M059J (cell line): ENCODE measurements around the gene IMPDH1. TPM values are rescaled to one million over a fixed set of nuclear protein-coding genes. Genes with fewer than 3 reads are reported as not detected.

Experiments
- DNase-seq: peaks from one replicate; pipeline ENCODE4 v3.0.0-alpha.2; 2012; ENCODE audit warnings: low read depth
- total RNA-seq: library from RNA; depleted of rRNA; stranded (reverse); fragments of >200 nt; shearing (Covaris generic); gene quantifications from 2 replicates; pipeline ENCODE4 v1.2.3, GENCODE V29; 2014; rRNA removed

The IMPDH1 gene
- total RNA-seq, 1 experiment from 2014 or later = 59.1 TPM

DNA sequence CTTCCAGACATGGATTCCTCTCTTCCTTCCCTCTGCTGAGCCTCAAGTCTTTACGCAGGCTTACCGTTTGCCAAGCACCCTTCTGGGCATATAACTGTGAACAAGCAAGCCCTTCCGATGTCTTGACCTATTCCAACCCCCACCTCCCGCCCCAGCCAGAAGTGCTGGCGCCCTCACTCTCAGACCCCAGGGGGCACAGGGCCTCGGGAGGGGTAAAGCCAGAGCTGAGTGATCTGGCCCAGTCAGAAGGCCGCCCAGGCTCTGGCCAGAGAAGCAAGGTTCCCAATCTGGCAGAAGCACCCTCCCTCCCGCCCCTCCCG, 49.5 kb downstream of the IMPDH1 start:
- no peak for DNase-seq

DNA sequence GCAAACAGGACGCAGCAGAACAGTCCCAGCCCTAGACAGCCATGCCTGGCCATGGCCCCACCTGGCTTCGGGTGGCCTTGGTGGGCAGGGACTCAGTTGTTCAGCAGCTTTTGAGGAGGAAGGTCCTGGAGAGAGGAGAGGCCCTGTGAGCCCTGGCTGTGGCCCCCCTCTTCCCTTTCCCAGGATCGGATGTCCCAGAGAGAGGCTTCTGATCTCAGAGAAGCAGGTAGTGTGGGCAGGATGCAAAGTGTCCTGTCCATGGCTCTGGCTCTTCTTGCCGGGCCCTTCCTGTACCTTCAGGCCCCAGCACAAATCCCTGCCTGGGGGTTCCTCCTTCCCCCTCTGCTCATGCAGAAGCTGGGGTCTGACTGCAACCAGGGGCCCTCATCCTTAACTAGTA, 49.8 kb downstream of the IMPDH1 start:
- DNase-seq = no peak

DNA sequence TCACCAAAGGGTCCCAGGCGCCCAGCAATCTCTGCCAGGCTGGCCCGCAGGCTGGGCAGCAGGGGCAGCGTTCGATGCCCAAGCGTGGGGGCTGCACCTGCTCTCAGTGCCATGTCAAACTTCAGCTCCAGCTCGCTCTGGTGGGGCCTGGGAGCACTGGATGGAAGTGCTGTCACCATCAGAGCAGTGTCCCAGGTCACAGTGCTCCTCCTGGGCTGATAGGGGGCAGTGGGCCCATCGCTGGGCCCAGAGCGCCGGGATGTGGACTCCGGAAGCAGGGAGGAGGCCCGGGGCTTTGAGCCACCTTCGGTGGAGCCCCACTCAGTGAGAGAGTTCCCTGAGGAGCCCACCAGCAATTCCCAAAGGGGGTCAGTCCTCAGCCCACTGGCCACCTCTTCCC, 50.4 kb downstream of the IMPDH1 start:
- no peak for DNase-seq

DNA sequence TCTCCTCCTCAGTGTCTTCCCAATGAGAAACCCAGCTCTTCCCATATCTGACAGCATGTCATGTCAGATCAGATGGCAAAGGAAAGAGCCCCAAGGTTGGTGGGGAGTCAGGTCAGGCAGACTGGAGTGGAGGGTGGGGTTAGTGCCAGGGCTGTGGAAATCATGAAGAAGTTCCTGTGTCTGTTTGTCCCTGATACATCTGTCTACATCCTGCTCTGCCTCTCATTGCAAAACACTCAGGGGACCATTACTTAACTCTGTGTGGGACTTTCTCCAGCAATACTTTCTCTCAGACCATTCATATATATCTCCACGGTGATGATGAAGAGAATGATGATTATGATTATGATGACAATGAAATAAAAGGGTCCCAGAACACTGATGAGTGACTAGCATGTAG, 51.5 kb downstream of the IMPDH1 start:
- DNase-seq = no peak

DNA sequence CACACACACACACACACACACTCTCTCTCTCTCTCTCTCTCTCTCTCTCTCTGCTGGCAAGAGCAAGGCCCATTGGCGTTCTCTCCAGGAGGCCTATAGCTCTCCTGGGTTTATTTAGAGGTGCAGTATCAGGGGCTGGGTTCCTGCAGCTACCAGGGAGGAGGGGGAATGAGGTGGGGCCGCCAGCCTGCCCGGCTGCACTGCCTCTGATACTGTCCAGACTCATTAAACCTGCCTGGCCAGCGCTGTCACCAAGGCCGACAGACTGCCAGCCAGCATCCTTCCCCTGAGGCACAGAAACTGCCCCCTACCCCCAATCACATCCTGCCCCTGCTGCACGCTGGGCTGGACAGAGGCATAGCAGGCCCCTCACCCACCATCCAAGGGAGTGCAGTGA, 52.6 kb downstream of the IMPDH1 start:
- no peak for DNase-seq

DNA sequence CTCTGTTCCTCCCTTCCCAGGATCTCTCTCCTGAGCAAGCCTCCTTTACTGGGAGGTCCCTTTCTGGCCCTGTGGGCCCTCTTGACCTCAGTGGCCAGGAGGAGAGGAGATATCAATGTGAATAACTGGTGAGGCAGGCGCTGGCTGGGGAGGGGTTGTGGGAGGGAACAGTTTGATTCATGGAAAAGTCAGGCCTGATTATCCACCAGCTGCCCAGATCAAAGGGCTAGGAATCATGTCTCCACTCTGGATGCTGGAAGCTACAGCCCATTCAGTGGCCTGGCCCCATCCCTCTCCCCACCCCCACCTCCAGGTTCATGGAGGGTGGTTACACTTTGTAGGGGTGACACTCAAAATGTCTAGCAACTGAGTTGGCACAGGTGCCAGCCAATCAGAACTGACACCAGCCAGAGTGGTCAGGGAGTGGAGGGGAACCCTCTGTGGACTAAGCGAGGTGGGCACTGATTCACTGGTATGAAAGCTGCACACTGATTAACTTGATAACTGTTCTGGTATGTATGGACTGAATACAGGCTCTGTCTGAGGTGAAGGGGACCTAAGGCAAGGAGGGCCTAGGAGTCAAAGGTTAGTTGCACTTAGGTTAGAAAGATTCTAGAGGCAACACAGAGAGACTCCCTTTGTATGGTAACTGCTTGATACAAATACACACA, 53.1 kb downstream of the IMPDH1 start:
- no peak for DNase-seq

DNA sequence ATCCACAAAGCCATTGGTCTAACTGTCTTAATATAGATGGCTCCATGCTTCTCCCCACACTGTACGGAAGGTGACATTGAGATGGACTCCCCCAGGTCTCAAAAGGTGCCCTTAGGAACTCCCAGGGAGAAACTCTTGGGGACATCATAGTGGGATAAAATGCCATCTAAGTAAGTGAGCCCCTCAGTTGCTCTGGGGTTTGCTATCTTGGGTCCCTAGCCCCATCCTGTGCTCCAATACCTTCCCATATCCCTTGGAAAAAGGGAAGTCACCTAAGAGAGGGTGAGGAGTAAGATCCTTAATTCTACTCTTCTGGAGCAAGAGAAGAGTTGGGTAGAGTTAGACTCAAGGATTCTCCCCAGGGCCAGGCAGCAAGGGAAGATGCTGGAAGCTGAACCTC, 56.2 kb downstream of the IMPDH1 start:
- DNase-seq = no peak

DNA sequence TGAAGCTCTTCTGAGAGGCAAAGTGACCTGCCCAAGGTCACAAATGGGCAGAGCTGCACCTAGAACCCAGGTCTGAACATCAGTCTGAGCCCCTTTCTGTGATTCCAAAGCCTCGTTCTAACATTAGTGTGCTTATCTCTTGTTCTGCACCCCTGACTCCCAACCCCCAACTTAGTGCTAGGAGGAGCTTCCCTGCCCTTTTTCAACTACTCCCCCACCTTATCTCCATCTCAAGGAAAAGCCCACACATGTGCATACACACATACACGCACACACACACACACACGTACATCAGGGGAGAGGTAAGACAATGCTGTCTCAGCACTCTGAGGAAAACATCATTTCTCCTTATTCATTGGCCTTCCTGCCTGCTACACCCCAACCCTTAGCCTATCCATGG, 56.6 kb downstream of the IMPDH1 start:
- no peak for DNase-seq

DNA sequence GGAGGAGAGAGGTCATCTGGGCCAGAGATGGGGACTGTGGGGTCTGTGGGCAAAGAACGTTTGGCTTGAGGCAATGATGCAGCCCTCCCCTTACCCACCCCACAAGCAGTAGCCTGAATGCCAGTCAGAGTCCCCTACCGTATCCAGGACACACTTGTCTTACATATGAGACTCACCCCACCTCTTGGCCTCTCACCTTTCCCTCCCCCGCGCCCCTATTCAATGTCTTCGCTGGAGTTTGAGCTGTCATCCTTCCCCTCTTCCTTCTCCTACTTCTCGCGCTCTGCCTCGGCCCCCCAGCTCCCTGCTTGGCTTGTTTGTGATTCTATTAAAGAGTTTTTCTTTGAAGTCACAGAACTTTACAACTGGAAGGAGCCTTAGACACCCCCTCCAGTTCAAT, 57.1 kb downstream of the IMPDH1 start:
- no peak for DNase-seq

DNA sequence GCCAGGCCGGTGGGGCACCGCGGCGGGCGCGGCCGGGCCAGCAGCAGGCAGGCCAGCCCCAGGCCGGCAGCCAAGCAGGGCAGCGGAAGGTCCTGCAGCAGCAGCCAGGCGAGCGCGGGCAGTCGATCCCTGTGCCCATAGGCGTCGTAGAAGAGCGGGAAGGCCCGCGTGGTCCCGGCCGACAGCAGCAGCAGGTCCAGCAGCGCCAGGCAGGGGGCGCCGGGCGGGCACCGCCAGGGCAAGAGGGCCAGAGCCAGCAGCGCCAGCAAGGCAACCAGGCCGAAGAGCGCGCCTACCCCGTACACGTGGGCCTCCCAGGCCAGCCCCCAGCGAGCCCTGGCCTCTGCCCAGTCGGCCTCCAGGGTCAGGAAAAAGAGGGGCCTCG, 57.6 kb downstream of the IMPDH1 start:
- DNase-seq = peak; percentile 52

DNA sequence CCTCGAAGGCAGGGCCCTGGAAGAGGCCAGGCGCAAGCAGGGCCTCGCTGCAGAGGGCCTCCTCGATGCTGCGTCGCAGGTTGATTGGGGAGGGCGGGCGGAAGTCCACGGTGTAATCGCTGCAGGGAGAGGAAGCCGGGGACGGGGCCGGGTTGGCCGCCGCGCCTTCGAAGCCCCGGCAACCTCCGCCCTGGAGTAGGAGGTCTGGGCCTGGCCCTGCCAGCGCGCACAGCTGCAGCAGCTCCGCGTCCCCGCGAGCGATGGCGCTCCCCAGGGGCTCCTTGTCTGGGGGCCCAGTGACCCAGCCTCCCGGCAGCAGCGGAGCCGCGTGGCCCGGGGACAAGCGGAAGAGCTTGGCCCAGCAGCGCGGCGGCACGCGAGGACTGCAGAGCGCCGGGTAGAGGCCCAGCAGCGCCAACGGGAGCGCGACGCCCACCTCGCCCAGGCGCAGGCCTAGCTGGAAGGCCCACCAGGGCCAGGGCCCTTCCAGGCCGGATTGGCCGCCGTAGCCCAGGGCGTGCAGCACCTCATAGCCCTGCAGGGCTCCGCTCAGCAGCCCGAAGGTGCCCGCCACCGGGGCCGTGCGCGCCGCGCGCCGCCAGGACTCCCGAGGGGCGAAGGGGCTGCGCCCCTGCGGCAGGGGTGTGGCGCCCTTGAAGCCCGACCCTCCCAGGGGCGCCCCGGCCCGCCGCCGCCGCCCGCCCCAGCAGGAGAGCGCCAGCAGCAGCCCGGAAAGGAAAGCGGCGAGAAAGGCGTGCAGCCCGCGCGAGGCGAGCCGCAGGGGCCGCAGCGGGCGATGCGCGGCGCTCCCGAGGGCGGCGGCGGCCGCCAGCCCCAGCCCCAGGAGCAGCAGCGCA, 58.3 kb downstream of the IMPDH1 start:
- DNase-seq = no peak

DNA sequence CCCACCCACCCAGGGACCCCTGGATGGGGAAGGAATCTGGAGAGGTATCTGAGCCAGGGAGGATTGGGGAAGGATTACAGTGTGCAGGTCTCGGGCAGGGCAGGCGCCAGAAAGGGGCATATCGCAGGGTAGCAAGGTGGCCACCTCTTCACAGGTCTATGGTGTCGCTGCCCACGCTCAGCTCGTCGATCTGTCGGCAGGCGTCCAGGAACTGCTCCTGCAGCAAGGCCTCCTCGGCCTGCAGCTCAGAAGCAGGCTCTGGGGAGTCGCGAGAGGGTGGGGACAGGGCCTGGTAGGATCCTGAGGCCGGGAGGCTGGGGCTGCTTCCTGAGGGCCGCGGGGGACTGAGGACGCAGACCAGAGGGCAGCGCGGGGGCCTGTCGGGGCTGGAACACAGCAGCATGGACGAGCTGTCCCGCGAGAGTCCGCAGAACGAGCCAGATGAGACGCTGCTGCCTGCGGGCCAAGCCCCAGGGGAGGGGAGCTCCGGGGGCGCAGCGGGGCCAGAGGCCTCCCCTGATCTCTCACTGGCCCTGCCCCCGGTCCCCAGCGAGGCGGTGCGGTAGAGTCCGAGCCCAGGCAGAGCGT, 59.0 kb downstream of the IMPDH1 start:
- no peak for DNase-seq

DNA sequence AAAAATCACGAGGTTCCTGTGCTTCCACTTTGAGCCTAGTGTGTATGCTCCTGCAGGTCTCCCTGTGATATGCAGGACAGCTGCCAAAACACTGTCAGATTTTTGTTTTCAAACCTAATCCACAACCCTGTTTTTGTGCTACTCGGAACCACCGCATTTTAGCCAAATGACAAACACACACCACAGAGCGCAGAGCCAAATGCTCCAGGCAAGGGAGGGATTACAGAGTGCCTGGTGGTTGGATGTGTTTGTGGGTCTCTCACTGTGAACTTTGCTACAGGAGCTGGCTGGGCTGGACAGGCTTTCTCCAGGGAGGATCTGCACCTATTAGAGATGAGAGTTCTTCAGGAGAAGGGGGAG, 60.3 kb downstream of the IMPDH1 start:
- peak; percentile 30 for DNase-seq

DNA sequence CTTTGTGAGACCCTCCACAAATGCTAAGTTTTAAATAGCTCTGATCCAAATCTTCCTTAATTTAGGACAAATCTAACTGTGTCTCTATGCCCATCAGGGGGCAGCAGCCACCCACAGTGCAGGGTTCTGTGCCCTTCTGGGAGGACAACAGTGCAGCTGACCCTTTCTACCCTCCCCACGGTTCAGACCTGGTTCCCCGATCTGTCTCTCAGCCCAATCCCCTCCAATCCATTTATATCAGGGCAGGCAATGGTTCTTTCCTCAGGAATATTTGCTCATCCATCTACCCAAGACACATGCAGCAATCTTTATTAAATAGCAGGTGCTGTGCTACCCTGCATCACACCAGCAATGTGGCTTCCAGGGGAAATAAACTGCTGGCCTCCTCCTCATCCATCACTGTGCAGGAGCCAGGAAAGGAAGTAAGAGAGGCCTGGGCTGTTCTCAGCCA, 62.1 kb downstream of the IMPDH1 start:
- peak; percentile 65 for DNase-seq

DNA sequence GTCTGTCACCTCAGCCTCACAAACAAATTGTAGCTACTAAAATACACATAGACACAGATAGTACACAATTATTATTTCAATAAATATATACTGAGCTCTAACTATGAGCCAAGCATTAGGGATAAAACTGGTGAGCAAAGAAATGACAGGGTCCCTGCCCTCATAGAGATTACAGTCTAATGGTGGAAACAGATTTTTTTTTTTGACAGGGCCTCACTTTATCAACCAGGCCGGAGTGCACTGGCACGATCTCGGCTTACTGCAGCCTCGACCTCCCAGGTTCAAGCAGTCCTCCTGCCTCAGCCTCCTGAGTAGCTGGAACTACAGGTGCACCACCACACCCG, 65.4 kb downstream of the IMPDH1 start:
- DNase-seq = no peak

DNA sequence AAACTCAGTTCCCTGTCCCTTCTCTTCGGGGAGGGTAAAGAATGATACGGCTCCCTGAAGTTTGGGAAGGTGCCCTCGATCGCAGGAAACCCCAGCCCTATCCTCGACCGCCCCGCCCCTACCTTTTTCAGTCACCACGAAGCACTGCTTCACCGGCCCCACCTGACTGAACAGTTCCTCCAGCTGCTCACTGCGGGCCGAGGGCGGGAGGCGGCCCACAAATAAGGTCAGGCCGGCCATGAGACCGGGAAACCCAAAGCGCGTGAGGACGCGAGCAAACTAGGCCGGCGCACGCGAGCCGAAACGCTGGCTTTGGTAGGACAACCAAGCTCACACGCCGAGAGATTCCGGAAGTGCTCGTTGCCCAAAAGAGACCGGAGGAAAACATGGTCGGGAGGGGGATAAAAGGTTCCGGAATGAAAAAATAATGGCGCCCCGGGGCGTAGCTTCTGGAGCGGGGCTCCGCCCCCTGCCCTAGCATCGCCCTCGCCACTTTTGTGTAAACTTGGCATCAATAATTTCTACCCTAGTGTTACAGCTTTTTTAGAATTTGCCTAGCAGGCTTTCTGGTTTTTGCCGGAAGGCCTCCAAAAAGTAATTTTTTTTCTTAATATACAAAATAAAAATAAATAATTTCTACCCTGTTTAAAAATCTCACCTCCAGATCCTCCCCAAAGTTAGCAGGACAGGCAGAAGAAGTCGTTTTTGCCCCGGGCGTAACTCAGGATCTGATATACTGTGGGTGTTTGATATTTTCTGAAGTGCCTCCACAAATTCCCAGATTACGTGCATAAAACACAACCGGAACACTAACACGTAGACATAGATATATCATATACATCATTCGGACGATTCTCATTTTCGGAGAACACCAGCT, 66.0 kb downstream of the IMPDH1 start, which contains the start of gene RBM28:
TSS of gene RBM28 (minus strand) at position 355 of the 877 bp plus-strand sequence. CDS start at position 240, 115 bp downstream.
- DNase-seq = peak; percentile 90

Other genes with a start within 250 kb of the IMPDH1 start
- not detected in 2 replicates for gene LEP, start 168.7 kb downstream of the IMPDH1 start, total RNA-seq
- 4.5 and 18.5 TPM in 2 replicates for gene RBM28, start 66.1 kb downstream of the IMPDH1 start, total RNA-seq
- gene PRRT4, start 48.3 kb downstream of the IMPDH1 start, total RNA-seq = not detected in 2 replicates
- gene HILPDA, start 45.9 kb upstream of the IMPDH1 start, total RNA-seq = 14.5 and 17.0 TPM in 2 replicates
- 31.3 and 36.0 TPM in 2 replicates for gene METTL2B, start 66.8 kb upstream of the IMPDH1 start, total RNA-seq